HL-60/S4 treated with retinoic acid at 250 ng/mL for 4 days and 3 days (cell line): Measurements from ENCODE around the gene TRMO.

Source experiments
- in situ Hi-C: fragments of 300-500 bp; cut with MboI; formaldehyde crosslinking; loops from 2 replicates; pipeline ENCODE4 v1.7.0; 2022; ENCODE audit warnings: low sequenced_read_pairs

TRMO gene

DNA sequence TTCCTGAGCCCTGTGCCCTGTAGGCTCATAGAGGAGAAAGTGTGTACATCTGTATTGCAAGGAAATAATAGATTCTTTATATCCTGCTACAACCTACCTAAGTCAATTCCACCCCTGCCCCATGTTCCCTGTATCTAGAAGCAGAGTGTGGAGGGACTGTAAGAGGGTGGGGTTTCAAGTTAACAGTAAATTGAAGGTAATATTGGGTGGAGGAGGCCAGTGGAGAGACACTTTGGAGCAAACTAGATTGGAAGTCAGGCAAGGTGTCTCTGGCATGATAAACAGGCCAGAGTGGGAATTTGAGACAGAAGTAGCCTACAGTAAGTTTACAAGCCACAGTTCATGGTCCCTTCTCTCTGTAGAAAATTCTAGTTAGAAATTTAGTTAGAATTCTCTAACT lies 17.9 kb upstream of the TRMO start:
- in situ Hi-C loops: no loop called here

DNA sequence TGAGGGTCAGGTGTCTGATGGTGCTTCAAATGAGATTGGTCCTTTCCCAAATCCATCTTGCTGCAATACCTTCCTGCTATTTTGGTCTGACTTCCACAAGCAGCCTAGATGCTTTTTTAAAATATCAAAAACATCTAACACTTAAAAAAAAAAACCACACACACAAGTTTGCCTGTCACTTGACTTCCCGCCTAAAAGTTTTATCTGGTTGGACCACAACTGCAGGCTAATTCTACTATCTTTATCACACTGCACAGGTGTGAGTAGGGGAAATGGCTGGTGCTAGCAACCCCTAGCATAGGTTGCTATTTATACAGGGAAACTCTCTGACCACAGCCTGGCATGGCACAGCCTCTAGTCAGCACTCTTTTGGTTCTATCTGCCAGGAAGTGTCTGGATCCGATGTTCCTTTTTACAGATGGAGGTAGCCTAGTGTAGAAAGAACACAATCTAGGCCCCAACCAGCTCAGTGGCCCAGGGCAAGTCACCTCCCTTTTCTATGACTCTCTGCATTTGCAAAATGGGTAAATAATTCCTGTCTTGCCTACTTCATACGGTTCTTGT lies 15.9 kb upstream of the TRMO start, which contains the start of gene HEMGN:
Gene HEMGN, minus strand, starts transcription at position 92 of the 564 bp plus-strand sequence. Its CDS starts 36 bp downstream, at position 56.
- in situ Hi-C loops: no loop called here

DNA sequence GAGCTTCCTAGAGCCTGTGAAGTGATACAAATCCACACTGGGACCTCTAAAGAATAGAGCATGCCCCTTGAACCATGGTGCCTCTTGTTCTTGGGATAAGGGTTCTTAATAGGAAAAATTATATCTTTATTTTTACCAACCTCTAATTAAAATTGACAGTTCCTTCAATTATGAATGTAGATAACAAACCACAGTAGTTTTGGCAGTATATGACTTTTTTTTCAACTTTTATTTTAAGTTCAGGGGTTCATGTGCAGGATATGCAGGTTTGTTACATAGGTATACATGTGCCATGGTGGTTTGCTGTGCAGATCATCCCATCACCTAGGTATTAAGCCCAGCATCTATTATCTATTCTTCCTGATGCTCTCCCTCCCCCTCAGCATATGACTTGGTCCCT lies 14.7 kb upstream of the TRMO start:
- in situ Hi-C loops: no loop called here

DNA sequence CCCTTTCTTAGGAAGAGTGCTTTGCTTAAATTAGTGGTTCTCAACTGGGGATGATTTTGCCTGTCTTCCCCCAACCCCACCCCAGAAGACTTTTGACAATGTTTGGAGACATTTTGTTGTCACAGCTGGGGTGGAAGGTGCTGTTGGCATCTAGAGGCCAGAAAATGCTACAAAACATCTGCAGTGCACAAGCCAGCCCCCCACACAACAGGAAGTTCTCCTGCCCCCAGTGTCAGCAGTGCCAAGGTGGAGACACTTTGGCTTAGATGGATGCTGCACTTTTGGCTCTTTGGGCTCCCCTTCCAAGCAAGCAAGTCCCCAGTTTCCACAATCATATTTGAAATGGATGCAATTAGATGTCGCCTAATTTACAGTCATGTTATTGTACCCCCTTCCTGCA lies 13.0 kb upstream of the TRMO start:
- in situ Hi-C loops: no loop called here

DNA sequence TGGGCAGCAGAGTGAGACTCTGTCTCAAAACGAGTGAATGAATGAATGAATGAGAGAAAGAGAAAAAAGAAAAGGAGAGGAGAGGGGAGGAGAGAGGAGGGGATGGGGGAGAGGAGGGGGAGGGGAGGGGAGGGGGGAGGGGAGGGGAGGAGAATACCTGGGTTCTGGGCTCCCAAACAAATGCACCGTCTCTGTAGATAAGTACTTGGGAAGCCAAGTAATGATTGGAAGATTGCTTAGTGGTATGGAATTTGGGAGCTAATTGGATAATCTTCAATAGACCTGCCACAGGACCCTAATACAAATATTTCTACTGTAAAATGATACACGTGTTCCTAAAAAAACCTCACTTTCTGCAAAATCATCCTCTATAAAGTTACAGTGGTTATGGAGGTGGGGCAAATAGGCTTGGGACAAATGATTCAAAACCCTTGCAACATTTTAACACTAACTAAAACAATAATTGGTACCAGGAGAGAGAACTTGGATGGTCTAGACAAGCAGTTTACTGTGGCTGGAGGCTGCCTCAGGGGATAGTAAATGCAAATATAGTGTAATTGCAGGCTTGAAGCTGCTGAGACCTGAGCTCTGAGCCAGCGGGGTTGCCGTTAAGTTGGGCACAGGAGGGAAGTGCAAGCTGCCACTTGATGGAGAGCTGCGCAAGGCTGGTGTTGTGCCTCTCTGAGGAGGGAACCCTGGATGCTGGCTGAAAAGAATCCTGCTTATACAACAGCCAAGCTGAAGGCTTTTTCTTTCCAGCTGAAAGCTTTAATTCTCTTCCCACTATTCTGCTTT lies 12.2 kb upstream of the TRMO start:
- in situ Hi-C loops: no loop called here

DNA sequence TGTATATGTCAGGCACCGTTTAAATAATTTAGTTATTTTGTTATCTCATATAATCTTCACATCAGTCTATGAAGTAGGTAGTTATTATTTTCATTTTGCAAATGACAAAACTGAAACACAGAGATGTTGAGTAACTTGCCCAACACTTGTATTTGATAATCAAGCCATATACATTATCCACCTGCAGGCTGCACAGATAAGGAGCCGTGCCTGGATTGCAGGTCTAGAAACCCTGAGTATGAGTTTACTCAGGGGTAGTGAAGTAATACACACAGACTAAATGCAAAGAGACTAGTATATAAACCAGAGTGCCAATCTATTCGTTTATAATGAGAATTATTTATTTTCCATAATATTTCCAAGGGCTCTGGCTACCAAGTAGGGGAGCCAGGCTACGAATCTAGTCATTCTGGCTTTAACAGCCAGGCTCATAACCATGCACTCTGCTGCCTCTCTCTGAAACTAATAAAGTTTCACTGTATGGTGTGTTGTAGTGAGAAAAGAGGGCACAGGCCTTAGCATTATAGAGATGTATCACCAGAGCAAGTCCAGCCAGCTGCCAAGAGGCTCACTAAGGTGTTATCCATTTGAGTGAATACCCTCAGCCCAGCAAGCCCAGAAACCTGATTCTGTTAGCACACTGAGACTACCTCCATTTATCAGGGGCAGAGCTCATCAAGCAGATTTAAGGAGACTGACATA lies 11.1 kb upstream of the TRMO start:
- in situ Hi-C loops: no loop called here

DNA sequence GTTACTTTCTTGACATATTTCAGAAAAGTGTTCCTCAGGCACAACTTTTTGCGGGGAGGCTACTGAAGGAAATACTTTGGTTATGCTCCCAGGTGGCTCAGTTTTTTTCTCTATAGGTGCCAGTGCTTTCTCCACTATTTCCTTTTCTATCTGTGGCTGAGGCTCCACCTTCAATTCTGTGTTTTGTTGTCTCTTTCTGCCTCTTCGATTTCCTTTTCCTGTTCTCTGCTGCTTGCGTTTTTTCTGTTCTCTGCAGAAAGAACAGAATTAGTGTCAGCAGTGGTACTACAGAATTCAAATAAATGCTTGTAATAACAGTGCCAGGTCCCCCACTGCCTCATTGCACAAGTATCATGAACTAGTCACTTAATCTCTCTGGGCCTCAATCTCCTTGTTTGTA lies 8.7 kb upstream of the TRMO start:
- in situ Hi-C loops: no loop called here

DNA sequence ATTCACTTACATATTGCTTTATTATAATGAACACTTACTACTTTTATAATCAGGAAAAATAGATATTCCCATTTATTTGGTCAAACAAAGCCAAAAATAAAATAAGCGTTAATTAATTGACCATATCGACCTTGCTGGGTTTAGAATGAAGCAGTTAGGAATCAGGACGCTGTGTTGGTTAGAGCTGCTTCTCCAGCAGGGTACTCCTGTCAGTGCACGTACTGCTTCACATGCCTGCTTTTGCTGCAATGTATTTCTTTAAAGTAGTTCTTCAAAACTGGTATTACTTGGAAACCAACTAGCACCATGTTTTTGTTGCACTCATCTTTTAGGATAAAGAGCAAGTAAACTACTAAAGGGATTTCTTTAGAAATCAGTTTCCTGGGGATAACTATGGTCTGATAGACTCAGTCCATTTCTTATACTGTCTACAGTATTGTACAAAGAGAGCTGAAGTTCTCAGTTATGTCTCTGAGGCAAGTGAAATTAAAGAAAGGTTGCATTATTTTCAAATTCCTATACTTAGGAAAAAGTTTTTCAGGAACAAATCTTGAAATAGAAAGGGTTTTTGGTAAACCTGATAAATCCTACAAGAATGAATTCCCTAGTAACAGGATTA lies 6.8 kb upstream of the TRMO start:
- in situ Hi-C loops: no loop called here

DNA sequence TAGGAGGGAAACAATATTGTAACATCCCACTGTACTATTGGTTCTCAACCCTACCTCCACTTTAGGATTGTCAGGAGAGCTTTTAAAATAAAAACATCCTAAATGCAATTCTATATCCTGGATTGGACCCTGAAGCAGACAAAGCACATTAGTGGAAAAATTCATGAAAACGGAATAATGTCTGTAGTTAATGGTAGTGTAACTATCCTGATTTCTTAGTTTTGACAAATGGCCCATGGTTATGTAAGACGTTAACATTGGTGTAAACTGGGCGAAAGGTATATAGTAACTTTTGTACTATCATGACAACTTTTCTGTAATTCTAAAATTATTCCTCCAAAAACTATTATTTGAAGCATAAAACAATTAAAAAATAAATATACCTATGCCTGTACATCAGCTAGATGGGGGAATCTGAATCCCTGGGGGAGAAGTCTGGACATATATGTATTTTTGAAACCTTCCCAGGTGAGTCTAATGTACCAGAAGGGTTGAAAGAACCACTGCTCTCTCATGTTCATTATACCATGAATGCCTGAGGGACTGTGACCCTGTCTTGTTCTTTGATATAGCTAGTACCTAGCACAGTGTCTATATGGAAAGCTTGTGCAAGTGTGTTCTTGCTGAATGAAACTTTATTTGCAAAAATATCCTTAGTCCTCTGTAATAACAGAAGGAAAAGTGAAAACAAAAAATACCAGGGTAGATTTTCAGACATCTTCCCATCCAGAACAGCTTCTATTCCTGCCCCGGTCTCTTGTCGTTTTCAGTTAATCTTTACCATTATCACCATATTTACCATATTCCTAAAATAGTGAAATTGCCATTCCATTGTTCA lies 3.4 kb upstream of the TRMO start:
- in situ Hi-C loops: no loop called here

DNA sequence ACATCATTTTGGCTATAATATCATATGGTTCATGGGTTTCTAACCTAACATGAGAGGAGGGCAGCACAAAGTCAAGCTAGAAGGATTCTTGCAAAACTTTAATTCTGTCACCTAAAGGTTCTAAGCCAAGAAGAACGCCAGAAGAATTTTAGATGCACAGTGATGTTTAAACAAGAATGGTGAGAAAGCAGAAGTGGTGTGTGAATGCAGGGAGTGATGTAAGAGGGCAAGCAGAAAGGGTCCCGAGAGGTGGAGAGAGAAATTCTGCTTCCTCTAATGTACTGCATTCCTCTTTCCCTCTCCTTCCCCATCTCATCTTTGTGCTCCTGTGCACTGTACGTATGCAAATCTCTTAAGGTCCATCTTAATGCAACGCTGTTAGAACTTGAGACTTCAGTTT lies 2.1 kb upstream of the TRMO start:
- in situ Hi-C loops: loop anchor here (25.0 kb wide), 1 partner anchor 338 kb away; the partner anchor contains the start of gene TBC1D2

DNA sequence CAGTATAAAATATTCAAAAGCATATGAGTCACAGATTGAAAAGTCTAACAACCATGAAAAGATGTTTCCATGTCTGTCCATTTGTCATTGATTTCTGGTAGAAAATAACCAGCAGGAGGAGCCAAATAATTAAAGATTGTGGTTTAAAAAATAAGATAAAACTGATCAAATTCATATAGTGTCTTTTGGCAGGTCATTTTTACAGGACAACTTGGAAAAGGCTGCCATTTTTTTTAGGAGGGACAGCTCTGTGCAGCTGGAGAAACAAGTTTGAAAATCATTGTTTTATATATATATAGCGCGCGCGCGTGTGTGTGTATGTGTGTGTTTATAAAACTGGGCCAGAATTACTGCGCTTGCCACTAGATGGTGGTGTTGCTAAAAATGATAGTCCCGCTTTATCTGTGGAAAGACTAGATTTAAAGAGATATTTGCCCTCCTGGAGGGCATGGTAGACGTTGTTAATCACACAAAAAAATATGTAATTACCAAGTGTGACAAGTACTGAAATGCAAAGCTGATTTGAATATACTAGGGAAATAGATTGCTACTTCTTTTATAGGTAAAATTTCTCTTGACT lies 1.3 kb upstream of the TRMO start:
- in situ Hi-C loops: loop anchor here (25.0 kb wide), 1 partner anchor 339 kb away; the partner anchor contains the start of gene TBC1D2

DNA sequence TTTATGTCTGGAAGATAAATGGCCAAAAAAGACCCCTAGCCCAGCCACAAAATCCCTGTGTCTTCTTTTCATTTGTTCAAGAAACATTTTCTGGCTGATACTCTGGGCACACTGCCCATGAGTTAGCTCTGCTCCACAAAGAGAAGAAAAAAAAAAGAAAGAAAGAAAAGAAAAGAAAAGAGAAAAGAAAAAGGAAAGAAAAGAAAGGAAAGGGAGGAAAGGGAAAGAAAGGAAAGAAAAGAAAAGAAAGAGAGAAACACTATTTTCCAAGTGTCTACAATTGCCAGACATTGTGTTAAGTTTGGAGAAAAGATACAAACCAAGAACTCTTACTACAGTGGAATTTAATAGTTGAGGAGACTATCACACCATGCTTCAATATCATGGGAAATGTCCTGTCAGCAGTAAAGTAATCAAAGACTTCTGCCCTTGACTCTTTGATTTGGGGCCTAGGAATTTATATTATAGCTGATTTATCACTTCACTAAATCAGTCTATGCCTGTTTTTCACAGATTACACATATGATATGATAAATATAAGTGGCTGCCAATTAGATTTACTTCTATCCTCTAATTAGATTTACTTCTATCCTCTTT lies 3.0 kb downstream of the TRMO start:
- in situ Hi-C loops: loop anchor here (25.0 kb wide), 1 partner anchor 343 kb away; the partner anchor contains the start of gene TBC1D2

DNA sequence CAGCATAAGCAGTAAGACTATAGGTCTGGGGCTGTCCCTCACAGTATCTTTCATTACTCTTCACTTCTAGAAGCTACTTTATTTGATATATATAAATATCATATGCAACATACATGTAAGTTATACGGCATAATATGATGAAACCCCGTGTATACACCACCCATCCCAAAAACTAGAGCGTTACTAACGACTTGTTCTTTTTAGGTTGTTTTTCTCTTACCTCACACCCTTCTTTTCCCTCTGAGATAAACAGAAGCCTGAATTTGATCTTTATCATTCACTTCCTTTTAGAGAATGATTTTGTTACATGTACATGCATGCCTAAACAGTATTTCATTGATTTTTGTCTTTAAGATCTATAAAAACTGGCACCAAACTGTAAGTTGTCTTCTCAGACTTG lies 3.7 kb downstream of the TRMO start:
- in situ Hi-C loops: loop anchor here (25.0 kb wide), 1 partner anchor 344 kb away; the partner anchor contains the start of gene TBC1D2

DNA sequence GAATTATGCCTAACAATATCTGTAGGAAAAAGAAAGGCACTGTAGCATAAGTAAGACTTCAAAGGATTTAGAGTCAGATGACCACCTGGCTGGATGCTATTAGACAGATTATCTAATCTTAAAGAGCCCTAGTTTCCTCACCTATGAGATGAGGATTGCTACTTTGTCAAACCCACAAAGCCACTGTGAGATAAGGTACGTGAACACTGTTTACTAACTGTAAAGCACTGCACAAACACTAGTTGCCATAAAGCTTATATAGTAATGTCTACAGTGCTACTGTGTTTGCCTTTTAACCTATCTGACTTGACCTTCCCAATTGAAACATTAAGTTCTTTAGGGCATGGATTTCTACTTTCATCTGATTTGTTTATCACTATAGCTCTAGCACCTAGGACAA lies 10.3 kb downstream of the TRMO start:
- in situ Hi-C loops: loop anchor here (25.0 kb wide), 1 partner anchor 350 kb away; the partner anchor contains the start of gene TBC1D2

DNA sequence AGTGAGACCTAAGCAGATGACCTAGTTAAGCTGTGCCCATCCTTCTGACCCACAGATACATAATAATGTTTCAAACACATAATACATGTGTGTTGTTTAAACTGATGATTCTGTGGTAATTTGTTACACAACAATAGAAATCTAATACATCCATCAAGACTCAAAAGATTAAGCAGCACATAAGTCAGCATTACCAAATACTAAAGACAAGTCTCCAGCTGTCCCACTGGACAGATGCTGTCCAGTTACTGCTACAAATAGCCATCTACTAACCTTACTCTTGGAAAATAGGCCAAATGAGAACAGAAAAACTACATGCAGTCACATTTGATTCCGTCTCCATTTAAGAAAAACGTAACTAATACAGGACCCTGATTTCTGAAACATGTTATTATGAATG lies 10.8 kb downstream of the TRMO start:
- in situ Hi-C loops: loop anchor here (25.0 kb wide), 1 partner anchor 351 kb away; the partner anchor contains the start of gene TBC1D2

DNA sequence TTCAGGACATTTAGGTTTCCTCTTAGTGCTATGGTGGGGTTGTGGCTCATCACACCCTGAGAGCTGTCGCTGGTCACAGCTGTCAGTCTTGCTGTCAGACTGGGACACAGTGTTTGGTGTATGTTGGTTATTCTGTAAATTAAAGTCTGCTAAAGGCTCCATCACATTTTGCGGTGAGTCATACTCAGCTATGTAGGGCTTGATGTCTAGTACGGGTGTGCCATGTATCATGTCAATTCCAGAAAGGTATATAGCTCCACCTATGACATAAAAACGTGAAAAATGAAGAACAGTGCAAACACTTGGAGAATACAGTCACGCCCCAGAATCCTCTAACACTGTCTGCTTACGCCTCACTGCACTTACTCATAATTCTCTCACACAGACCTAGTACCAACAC lies 11.9 kb downstream of the TRMO start:
- in situ Hi-C loops: loop anchor here (25.0 kb wide), 1 partner anchor 352 kb away; the partner anchor contains the start of gene TBC1D2

DNA sequence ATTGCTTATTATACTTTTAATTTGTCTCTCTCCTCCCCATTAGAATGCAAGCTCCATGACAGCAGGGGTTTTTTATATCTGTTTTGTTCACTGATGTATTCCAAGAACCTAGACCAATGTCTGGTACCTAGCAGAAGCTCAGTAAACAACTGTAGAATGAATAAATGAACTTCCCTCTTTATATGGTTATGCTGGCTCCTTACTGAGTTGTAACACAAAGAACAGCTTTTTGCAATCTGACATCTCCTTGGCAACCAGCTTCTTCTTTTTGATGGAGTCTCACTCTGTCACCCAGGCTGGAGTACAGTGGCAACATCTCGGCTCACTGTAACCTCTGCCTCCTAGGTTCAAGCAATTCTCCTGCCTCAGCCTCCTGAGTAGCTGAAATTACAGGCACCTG lies 13.6 kb downstream of the TRMO start:
- in situ Hi-C loops: loop anchor here (25.0 kb wide), 1 partner anchor 354 kb away; the partner anchor contains the start of gene TBC1D2

DNA sequence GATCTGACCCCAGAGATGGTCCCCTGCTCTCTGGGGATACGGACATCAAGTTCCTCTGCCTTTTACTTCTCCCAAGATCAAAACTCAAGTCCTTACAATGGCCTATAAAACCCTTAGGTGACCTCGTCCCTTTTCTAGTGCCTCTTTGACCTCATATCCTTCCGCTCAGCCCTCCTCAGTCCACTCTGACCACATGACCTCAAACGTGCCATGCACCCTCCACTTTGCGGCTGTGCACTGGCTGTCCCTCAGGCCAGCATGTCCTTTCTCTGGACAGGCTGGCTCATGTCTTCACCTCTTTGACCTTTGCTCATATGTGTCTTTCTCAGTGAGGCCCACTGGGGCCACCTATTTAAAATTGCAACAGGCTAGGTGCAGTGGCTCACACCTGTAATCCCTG lies 14.7 kb downstream of the TRMO start:
- in situ Hi-C loops: loop anchor here (25.0 kb wide), 1 partner anchor 355 kb away; the partner anchor contains the start of gene TBC1D2

DNA sequence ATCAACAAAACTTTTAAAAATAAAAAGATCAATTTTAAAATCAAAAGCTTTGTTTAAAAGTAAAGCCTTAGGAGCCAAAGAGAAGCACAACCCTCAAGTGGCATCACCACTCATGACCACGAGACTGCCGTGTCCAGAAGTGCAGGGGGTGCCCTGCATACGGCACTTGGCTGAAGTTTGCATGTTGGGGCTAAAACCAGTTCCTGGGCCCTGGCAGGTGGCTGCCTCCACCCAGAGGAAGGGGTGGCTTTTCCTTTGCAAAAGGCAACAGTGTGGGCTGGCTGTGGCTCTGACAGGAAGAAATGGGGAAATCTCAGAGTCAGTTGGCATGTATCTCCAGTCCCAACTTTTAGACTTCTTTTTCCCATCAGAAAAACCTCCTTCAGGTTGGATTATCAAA lies 15.3 kb downstream of the TRMO start:
- in situ Hi-C loops: loop anchor here (25.0 kb wide), 1 partner anchor 355 kb away; the partner anchor contains the start of gene TBC1D2
